Spleen (tissue), 7 donors: ENCODE measurements around the gene ST3GAL6.

ENCODE experiments used
- POLR2A ChIP-seq, 3 donors: fragments of 450-650 bp; IDR thresholded peaks; one replicate each; pipeline ENCODE4 v1.5.1; 2017; ENCODE audit warnings: antibody characterized with exemption in 3 of 3, mild to moderate bottlenecking in 1 of 3
- POLR2AphosphoS5 ChIP-seq, 3 donors: sonication (generic); formaldehyde crosslinking; IDR thresholded peaks; one replicate each; pipeline ENCODE4 v1.5.1; 2017; ENCODE audit warnings: antibody characterized with exemption in 3 of 3
- TF ChIP-seq, protein P1 (sequence below), 11 experiments: fragments of 200-600 bp in 7 of 11; fragments of 450-650 bp in 4 of 11; sonication (generic) in 4 of 11; IDR thresholded peaks in 8 of 11; conservative IDR thresholded peaks in 3 of 11; 1 replicate in 7 of 11; 2 replicates in 4 of 11; pipeline versions ENCODE4 v1.4.0 to v1.8.0; 2016 to 2021; ENCODE audit warnings: antibody characterized with exemption in 11 of 11, inconsistent platforms in 4 of 11, mild to moderate bottlenecking in 1 of 11
- donor health status: DM: no; HTN: no; CAD: no; lungs with moderate emphysema.
- donor health status: DM: no; HTN: no; CAD: no.
- donor health status: DM: no; HTN: no; CAD: no.

DNA sequence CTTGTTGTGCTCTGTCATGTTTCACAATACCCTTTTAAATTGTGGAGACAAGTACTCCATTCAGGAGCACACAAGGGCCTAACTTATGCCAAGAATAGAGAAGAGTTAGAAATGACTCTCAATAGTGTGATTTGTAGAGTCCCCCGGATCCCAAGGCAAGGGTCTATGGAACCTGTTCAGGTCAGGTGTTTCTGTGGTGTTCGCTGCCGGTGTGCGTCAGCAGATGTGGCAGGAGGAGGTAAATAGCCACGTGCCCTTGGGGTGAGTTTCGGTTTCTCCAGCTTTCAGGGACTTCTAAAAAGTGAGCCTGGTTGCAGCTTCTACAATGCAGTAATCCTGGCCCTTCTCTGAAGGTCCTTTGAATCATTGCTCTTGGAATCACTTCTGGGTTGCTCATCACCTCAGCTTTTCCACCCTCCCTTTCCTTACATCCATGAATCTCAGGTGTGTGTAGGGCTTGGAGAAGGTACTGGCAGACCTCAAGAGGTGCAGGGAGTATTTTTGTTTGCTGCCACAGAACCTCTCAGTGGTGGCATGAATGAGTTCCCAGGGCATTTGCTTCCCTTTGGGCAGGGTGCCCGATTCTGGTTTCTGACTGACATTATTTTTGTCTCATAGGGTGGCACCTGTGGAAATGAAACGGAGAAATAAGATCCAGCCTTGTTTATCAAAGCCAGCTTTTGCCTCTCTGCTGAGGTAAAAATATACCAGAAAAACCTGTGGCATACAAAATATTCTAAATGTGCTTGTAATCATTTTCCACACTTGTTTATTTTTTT, 7.3 kb downstream of the ST3GAL6 start:
- no peak for TF ChIP-seq POLR2A (IDR thresholded peaks at IDR 0.05)
- TF ChIP-seq, protein P1, sequence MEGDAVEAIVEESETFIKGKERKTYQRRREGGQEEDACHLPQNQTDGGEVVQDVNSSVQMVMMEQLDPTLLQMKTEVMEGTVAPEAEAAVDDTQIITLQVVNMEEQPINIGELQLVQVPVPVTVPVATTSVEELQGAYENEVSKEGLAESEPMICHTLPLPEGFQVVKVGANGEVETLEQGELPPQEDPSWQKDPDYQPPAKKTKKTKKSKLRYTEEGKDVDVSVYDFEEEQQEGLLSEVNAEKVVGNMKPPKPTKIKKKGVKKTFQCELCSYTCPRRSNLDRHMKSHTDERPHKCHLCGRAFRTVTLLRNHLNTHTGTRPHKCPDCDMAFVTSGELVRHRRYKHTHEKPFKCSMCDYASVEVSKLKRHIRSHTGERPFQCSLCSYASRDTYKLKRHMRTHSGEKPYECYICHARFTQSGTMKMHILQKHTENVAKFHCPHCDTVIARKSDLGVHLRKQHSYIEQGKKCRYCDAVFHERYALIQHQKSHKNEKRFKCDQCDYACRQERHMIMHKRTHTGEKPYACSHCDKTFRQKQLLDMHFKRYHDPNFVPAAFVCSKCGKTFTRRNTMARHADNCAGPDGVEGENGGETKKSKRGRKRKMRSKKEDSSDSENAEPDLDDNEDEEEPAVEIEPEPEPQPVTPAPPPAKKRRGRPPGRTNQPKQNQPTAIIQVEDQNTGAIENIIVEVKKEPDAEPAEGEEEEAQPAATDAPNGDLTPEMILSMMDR (IDR thresholded peaks at IDR 0.05 in 8 of 11, conservative IDR thresholded peaks at IDR 0.05 in 3 of 11): no peak
- TF ChIP-seq POLR2AphosphoS5 (IDR thresholded peaks at IDR 0.05): no peak
